Endothelial cell (in vitro differentiated cells): ENCODE results near the gene PKD2L2. TPM values are rescaled to one million over a fixed set of nuclear protein-coding genes. Genes with fewer than 3 reads are reported as not detected.

Source experiments
- DNase-seq: peaks from one replicate; pipeline ENCODE4 v3.0.0; 2021; ENCODE audit warnings: low spot score
- H3K27ac Mint-ChIP-seq: one replicate; pipeline ENCODE4 v1.8.0; 2021; ENCODE audit warnings: mixed read lengths, inconsistent platforms; ENCODE audit not compliant: unreplicated experiment
- H3K27me3 Mint-ChIP-seq: one replicate; pipeline ENCODE4 v1.8.0; 2021; ENCODE audit warnings: mild to moderate bottlenecking, moderate library complexity, mixed read lengths, inconsistent platforms; ENCODE audit not compliant: unreplicated experiment
- H3K36me3 Mint-ChIP-seq: one replicate; pipeline ENCODE4 v1.8.0; 2021; ENCODE audit warnings: mild to moderate bottlenecking, low read depth, mixed read lengths, inconsistent platforms; ENCODE audit not compliant: unreplicated experiment
- H3K4me1 Mint-ChIP-seq: one replicate; pipeline ENCODE4 v1.8.0; 2021; ENCODE audit warnings: mild to moderate bottlenecking, mixed read lengths, inconsistent platforms; ENCODE audit not compliant: unreplicated experiment
- H3K4me3 Mint-ChIP-seq: one replicate; pipeline ENCODE4 v1.8.0; 2021; ENCODE audit warnings: mild to moderate bottlenecking, mixed read lengths, inconsistent platforms; ENCODE audit not compliant: unreplicated experiment
- H3K9me3 Mint-ChIP-seq: one replicate; pipeline ENCODE4 v1.8.0; 2021; ENCODE audit warnings: mixed read lengths, inconsistent platforms; ENCODE audit not compliant: unreplicated experiment
- CTCF ChIP-seq: fragments of 200-600 bp; sonication (generic); IDR thresholded peaks from one replicate; pipeline ENCODE4 v1.5.0; 2021; ENCODE audit warnings: antibody characterized with exemption; ENCODE audit not compliant: unreplicated experiment
- total RNA-seq: library from RNA; stranded (reverse); fragmentation: NEBNext Ultra II Directional; extraction: Animal tissue kit (Norgen Biotek cat#: 25700); gene quantifications from one replicate; pipeline ENCODE4 v1.2.1, GENCODE V29; 2021; ENCODE audit not compliant: unreplicated experiment

Gene PKD2L2
- total RNA-seq, 1 donor from 2014 or later: not detected

- no peak for TF ChIP-seq CTCF
- Mint-ChIP-seq H3K4me3 (no peak overlapping the region), H3K4me1 (no peaks in the 10 kb centered on the region), H3K27ac (no peak overlapping the region), H3K27me3 (no peaks in the 10 kb centered on the region), H3K9me3 (no peaks in the 10 kb centered on the region), H3K36me3 (no peaks in the 10 kb centered on the region)
- DNase-seq: no peak
These were observed 33.1 kb upstream of the PKD2L2 start for GRCh38 chr5:137856201-137856600.

GRCh38 chr5:137856916-137857862 is 32.1 kb upstream of the PKD2L2 start:
- TF ChIP-seq CTCF: no peak

GRCh38 chr5:137858223-137858916 is 30.9 kb upstream of the PKD2L2 start:
- H3K4me1 Mint-ChIP-seq: peaks cover 3% of the 10 kb centered on the region
- no peak overlapping the region for H3K4me3 Mint-ChIP-seq
- H3K27me3 Mint-ChIP-seq: no peaks in the 10 kb centered on the region
- TF ChIP-seq CTCF: no peak
- no peaks in the 10 kb centered on the region for H3K36me3 Mint-ChIP-seq
- H3K27ac Mint-ChIP-seq: no peak overlapping the region
- no peak for DNase-seq
- H3K9me3 Mint-ChIP-seq: no peaks in the 10 kb centered on the region

More at GRCh38 chr5:137856916-137857862, 32.1 kb upstream of the PKD2L2 start:
- H3K4me1 Mint-ChIP-seq: peaks cover 3% of the 10 kb centered on the region
- no peaks in the 10 kb centered on the region for H3K9me3 Mint-ChIP-seq
- H3K27me3 Mint-ChIP-seq: no peaks in the 10 kb centered on the region
- no peaks in the 10 kb centered on the region for H3K36me3 Mint-ChIP-seq
- no peak overlapping the region for H3K27ac Mint-ChIP-seq
- no peak for DNase-seq
- no peak overlapping the region for H3K4me3 Mint-ChIP-seq

- Mint-ChIP-seq H3K9me3 (no peaks in the 10 kb centered on the region), H3K36me3 (no peaks in the 10 kb centered on the region), H3K4me1 (peaks cover 3% of the 10 kb centered on the region), H3K4me3 (no peak overlapping the region), H3K27ac (no peak overlapping the region), H3K27me3 (no peaks in the 10 kb centered on the region)
- no peak for TF ChIP-seq CTCF
- DNase-seq: no peak
These were observed 30.3 kb upstream of the PKD2L2 start for GRCh38 chr5:137858954-137859353.
